ENCODE results near the gene MYO15A. TPM values are rescaled to one million over a fixed set of nuclear protein-coding genes. Genes with fewer than 3 reads are reported as not detected.

MYO15A gene
- total RNA-seq, 1 experiment from 2014 or later, result 0.36 TPM

DNA sequence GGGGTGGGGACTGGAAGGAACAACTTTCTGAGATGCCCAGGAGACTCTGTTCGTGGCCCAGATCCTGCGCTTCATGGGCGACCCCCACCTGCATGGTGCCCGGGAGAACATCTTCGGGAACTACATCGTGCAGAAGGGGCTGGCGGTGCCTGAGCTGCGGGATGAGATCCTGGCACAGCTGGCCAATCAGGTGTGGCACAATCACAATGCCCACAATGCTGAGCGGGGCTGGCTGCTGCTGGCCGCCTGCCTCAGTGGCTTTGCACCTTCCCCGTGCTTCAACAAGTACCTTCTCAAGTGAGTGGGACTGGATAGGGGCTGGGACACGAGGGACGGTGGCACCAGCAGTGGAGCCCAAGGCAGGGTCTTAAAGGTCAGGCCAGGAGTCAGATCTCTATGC, 37.3 kb downstream of the MYO15A start:
- in situ Hi-C loops (cut with HindIII; ENCODE audit: low pct_unique_long_range_greater_than_20kb, low sequenced_read_pairs) (no loop called here), intact Hi-C loops (cut with micrococcal nuclease; ENCODE audit: unreplicated experiment) (loop anchor here (10.0 kb wide), 1 partner anchor 69 kb away; no protein-coding TSS in a partner anchor)
- Histone ChIP-seq H3K4me3 (ENCODE audit: low read depth in 2 of 2, low read length in 2 of 2) (no peak overlapping the region), H3K4me1 (ENCODE audit: control insufficient read depth, insufficient read depth, low read length) (no peaks in the 10 kb centered on the region), H3K27me3 (ENCODE audit: control insufficient read depth, insufficient read depth, low read length) (no peaks in the 10 kb centered on the region), H3K9me3 (ENCODE audit: control insufficient read depth, insufficient read depth, low read depth, low read length) (no peaks in the 10 kb centered on the region), H3K36me3 (ENCODE audit: control insufficient read depth, insufficient read depth, low read length) (no peaks in the 10 kb centered on the region), H3K27ac (ENCODE audit: low read length) (no peak overlapping the region)
- no peak for ATAC-seq
- BruUV-seq (replicated peaks), result no TSS peak
- POLR2A ChIA-PET, result no interaction called here
- CTCF ChIA-PET, result no interaction called here
- DNase-seq (ENCODE audit: low read depth, low spot score), result no peak
- TF ChIP-seq TCF7L2 (IDR thresholded peaks at IDR 0.05; ENCODE audit: low read depth, low read length) (no peak), SIN3A (IDR thresholded peaks at IDR 0.05; ENCODE audit: borderline replicate concordance, insufficient read depth, low read depth, low read length) (no peak), POLR2AphosphoS5 (IDR thresholded peaks at IDR 0.05; ENCODE audit: low read depth, low read length) (no peak)
- TF ChIP-seq, protein P1, sequence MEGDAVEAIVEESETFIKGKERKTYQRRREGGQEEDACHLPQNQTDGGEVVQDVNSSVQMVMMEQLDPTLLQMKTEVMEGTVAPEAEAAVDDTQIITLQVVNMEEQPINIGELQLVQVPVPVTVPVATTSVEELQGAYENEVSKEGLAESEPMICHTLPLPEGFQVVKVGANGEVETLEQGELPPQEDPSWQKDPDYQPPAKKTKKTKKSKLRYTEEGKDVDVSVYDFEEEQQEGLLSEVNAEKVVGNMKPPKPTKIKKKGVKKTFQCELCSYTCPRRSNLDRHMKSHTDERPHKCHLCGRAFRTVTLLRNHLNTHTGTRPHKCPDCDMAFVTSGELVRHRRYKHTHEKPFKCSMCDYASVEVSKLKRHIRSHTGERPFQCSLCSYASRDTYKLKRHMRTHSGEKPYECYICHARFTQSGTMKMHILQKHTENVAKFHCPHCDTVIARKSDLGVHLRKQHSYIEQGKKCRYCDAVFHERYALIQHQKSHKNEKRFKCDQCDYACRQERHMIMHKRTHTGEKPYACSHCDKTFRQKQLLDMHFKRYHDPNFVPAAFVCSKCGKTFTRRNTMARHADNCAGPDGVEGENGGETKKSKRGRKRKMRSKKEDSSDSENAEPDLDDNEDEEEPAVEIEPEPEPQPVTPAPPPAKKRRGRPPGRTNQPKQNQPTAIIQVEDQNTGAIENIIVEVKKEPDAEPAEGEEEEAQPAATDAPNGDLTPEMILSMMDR (IDR thresholded peaks at IDR 0.05), result no peak
- TF ChIP-seq, protein P2, sequence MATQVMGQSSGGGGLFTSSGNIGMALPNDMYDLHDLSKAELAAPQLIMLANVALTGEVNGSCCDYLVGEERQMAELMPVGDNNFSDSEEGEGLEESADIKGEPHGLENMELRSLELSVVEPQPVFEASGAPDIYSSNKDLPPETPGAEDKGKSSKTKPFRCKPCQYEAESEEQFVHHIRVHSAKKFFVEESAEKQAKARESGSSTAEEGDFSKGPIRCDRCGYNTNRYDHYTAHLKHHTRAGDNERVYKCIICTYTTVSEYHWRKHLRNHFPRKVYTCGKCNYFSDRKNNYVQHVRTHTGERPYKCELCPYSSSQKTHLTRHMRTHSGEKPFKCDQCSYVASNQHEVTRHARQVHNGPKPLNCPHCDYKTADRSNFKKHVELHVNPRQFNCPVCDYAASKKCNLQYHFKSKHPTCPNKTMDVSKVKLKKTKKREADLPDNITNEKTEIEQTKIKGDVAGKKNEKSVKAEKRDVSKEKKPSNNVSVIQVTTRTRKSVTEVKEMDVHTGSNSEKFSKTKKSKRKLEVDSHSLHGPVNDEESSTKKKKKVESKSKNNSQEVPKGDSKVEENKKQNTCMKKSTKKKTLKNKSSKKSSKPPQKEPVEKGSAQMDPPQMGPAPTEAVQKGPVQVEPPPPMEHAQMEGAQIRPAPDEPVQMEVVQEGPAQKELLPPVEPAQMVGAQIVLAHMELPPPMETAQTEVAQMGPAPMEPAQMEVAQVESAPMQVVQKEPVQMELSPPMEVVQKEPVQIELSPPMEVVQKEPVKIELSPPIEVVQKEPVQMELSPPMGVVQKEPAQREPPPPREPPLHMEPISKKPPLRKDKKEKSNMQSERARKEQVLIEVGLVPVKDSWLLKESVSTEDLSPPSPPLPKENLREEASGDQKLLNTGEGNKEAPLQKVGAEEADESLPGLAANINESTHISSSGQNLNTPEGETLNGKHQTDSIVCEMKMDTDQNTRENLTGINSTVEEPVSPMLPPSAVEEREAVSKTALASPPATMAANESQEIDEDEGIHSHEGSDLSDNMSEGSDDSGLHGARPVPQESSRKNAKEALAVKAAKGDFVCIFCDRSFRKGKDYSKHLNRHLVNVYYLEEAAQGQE (IDR thresholded peaks at IDR 0.05; ENCODE audit: insufficient read depth in 1 of 2, low read depth in 2 of 2, low read length in 1 of 2), result no peak

DNA sequence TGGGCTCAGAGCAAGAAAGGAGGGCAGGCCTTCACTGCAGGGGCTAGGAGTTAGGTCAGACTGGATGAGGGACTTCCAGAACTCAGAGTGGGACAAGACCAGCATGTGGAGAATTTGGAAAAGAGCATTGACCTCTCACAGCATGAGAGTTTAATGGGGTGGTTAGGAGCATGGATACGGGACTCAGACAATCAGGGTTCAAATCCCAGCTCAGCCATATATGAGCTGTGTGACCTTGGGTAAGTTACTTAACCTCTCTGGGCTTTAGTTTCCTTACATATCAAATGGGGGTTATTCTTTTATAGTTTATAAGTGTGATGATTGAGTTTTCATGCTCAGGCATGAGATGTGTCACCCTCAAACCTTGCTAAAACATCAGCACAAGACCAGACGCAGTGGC, 37.7 kb downstream of the MYO15A start:
- in situ Hi-C loops (cut with HindIII; ENCODE audit: low pct_unique_long_range_greater_than_20kb, low sequenced_read_pairs), result no loop called here
- Histone ChIP-seq H3K27ac (ENCODE audit: low read length) (no peak overlapping the region), H3K36me3 (ENCODE audit: control insufficient read depth, insufficient read depth, low read length) (no peaks in the 10 kb centered on the region), H3K9me3 (ENCODE audit: control insufficient read depth, insufficient read depth, low read depth, low read length) (no peaks in the 10 kb centered on the region), H3K4me1 (ENCODE audit: control insufficient read depth, insufficient read depth, low read length) (no peaks in the 10 kb centered on the region), H3K27me3 (ENCODE audit: control insufficient read depth, insufficient read depth, low read length) (no peaks in the 10 kb centered on the region), H3K4me3 (ENCODE audit: low read depth in 2 of 2, low read length in 2 of 2) (no peak overlapping the region)
- BruUV-seq (replicated peaks), result no TSS peak
- POLR2A ChIA-PET, result no interaction called here
- TF ChIP-seq SIN3A (IDR thresholded peaks at IDR 0.05; ENCODE audit: borderline replicate concordance, insufficient read depth, low read depth, low read length) (no peak), POLR2AphosphoS5 (IDR thresholded peaks at IDR 0.05; ENCODE audit: low read depth, low read length) (no peak), TCF7L2 (IDR thresholded peaks at IDR 0.05; ENCODE audit: low read depth, low read length) (no peak)
- TF ChIP-seq, protein P1 (IDR thresholded peaks at IDR 0.05), result no peak
- TF ChIP-seq, protein P2 (IDR thresholded peaks at IDR 0.05; ENCODE audit: insufficient read depth in 1 of 2, low read depth in 2 of 2, low read length in 1 of 2), result no peak
- no peak for ATAC-seq
- no peak for DNase-seq (ENCODE audit: low read depth, low spot score)
- intact Hi-C loops (cut with micrococcal nuclease; ENCODE audit: unreplicated experiment), result loop anchor here (10.0 kb wide), 1 partner anchor 69 kb away; no protein-coding TSS in a partner anchor
- CTCF ChIA-PET, result no interaction called here

Measured in Panc1 (cell line).